Activated CD8-positive, alpha-beta T cell treated with anti-CD3 and anti-CD28 coated beads, Interleukin-2, amount 10 ng/mL, durations not matched to agents 7 days and 5 days (primary cell): ENCODE results near the gene INPP5B. TPM values are rescaled to one million over a fixed set of nuclear protein-coding genes. Genes with fewer than 3 reads are reported as not detected.

ENCODE experiments used
- ATAC-seq: fragments of 150-1000 bp; cut with Tn5 transposase; one replicate; pipeline ENCODE4 v1.10.0; 2021; ENCODE audit warnings: moderate library complexity
- CTCF ChIA-PET: fragments of 350-600 bp; sonication (Branson Sonifier 250); formaldehyde crosslinking; loops from one replicate; lab custom pipeline; 2021; ENCODE audit warnings: antibody characterized with exemption; lab: Charles Lee
- POLR2A ChIA-PET: fragments of 350-600 bp; sonication (Branson Sonifier 250); formaldehyde crosslinking; loops from one replicate; lab custom pipeline; 2021; ENCODE audit warnings: antibody characterized with exemption; lab: Charles Lee
- DNase-seq: peaks from one replicate; pipeline ENCODE4 v3.0.0-alpha.2; 2020
- H3K27ac Mint-ChIP-seq: one replicate; pipeline ENCODE4 v1.8.0; 2021; ENCODE audit warnings: mild to moderate bottlenecking, mixed read lengths
- H3K27me3 Mint-ChIP-seq: one replicate; pipeline ENCODE4 v1.8.0; 2021; ENCODE audit warnings: low read depth, mixed read lengths
- H3K36me3 Mint-ChIP-seq: one replicate; pipeline ENCODE4 v1.8.0; 2021; ENCODE audit warnings: low read depth, mixed read lengths
- H3K4me1 Mint-ChIP-seq: one replicate; pipeline ENCODE4 v1.8.0; 2021; ENCODE audit warnings: low read depth, mixed read lengths
- H3K4me3 Mint-ChIP-seq: one replicate; pipeline ENCODE4 v1.8.0; 2021; ENCODE audit warnings: mild to moderate bottlenecking, mixed read lengths
- H3K9me3 Mint-ChIP-seq: one replicate; pipeline ENCODE4 v1.8.0; 2022; ENCODE audit warnings: mixed read lengths; ENCODE audit not compliant: insufficient read depth
- total RNA-seq, 2 experiments: library from RNA; stranded (reverse); gene quantifications; one replicate each; pipeline ENCODE4 v1.2.3, GENCODE V29; 2021

Gene INPP5B
- total RNA-seq, 2 experiments from 2014 or later, result 40.2 to 41.1 TPM

DNA sequence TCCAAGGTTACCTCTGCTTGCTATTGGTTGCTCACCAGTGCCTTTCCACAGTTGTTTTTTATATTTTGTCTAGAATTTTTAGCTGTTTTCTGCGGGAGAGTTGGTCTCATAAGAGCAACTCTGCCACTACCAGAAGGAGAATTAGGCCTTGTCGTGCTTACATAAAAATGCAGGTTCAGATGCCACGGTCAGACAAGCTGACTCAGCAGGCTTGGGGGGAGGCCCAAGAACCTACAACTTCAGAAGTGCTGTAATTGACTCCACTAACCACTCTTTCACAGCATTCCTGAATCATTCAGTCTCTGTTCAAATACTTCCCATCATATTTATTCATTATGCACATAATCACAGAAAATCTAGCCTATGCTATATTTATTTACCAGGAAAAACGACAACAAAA is 115.7 kb downstream of the INPP5B start:
- DNase-seq (no peak), ATAC-seq (no peak)
- CTCF ChIA-PET, result interaction anchor here (0.8 to 1.9 kb wide), 4 partner anchors 14 to 228 kb away, joined by 3 to 6 read pairs (median 4); partner anchors contain the start of gene MTF1
- H3K4me1 Mint-ChIP-seq, result no peaks in the 10 kb centered on the region
- no peaks in the 10 kb centered on the region for H3K27me3 Mint-ChIP-seq
- H3K36me3 Mint-ChIP-seq, result peaks cover 51% of the 10 kb centered on the region
- no peaks in the 10 kb centered on the region for H3K9me3 Mint-ChIP-seq
- POLR2A ChIA-PET, result no interaction called here
- H3K4me3 Mint-ChIP-seq, result no peak overlapping the region
- H3K27ac Mint-ChIP-seq, result no peak overlapping the region

GRCh38 chr1:37828410-37829074 is 118.3 kb downstream of the INPP5B start:
- Mint-ChIP-seq H3K36me3 (peaks cover 35% of the 10 kb centered on the region), H3K4me3 (no peak overlapping the region), H3K9me3 (no peaks in the 10 kb centered on the region), H3K4me1 (no peaks in the 10 kb centered on the region), H3K27ac (no peak overlapping the region), H3K27me3 (no peaks in the 10 kb centered on the region)
- DNase-seq (no peak), ATAC-seq (no peak)
- CTCF ChIA-PET, result interaction anchor here (1.4 kb wide), 1 partner anchor 31 kb away, joined by 4 read pairs; the partner anchor contains the start of gene MTF1
- POLR2A ChIA-PET, result no interaction called here

DNA sequence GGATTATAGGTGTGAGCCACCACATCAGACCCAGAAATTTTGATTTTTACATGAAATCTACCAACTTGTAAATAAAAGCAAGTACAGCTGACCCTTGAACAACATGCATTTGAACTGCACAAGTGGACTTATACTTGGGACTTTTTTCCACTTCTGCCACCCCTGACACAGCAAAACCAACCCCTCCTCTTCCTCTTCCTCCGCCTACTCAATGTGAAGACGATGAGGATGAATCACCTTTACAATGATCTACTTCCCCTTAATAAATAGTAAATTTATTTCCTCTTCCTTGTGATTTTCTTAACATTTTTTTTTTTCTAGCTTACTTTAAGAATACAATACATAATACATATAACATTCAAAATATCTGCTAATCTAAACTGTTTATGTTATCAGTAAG is 121.3 kb downstream of the INPP5B start:
- Mint-ChIP-seq H3K4me1 (no peaks in the 10 kb centered on the region), H3K27ac (no peak overlapping the region), H3K4me3 (no peak overlapping the region), H3K36me3 (peaks cover 41% of the 10 kb centered on the region), H3K9me3 (no peaks in the 10 kb centered on the region), H3K27me3 (no peaks in the 10 kb centered on the region)
- ATAC-seq, result no peak
- CTCF ChIA-PET, result interaction anchor here (0.7 to 2.0 kb wide), 3 partner anchors 8 to 26 kb away, joined by 3 to 5 read pairs (median 4); no protein-coding TSS in a partner anchor
- POLR2A ChIA-PET, result interaction anchor here (2.5 kb wide), 1 partner anchor 34 kb away, joined by 8 read pairs; the partner anchor contains the start of gene MTF1
- no peak for DNase-seq

GRCh38 chr1:37824001-37824400 is 122.9 kb downstream of the INPP5B start:
- DNase-seq (no peak), ATAC-seq (no peak)
- H3K9me3 Mint-ChIP-seq, result no peaks in the 10 kb centered on the region
- no peak overlapping the region for H3K4me3 Mint-ChIP-seq
- H3K4me1 Mint-ChIP-seq, result no peaks in the 10 kb centered on the region
- no peak overlapping the region for H3K27ac Mint-ChIP-seq
- CTCF ChIA-PET, result interaction anchor here (0.7 kb wide), 1 partner anchor 22 kb away, joined by 3 read pairs; no protein-coding TSS in a partner anchor
- H3K27me3 Mint-ChIP-seq, result no peaks in the 10 kb centered on the region
- POLR2A ChIA-PET, result no interaction called here
- H3K36me3 Mint-ChIP-seq, result peaks cover 41% of the 10 kb centered on the region

DNA sequence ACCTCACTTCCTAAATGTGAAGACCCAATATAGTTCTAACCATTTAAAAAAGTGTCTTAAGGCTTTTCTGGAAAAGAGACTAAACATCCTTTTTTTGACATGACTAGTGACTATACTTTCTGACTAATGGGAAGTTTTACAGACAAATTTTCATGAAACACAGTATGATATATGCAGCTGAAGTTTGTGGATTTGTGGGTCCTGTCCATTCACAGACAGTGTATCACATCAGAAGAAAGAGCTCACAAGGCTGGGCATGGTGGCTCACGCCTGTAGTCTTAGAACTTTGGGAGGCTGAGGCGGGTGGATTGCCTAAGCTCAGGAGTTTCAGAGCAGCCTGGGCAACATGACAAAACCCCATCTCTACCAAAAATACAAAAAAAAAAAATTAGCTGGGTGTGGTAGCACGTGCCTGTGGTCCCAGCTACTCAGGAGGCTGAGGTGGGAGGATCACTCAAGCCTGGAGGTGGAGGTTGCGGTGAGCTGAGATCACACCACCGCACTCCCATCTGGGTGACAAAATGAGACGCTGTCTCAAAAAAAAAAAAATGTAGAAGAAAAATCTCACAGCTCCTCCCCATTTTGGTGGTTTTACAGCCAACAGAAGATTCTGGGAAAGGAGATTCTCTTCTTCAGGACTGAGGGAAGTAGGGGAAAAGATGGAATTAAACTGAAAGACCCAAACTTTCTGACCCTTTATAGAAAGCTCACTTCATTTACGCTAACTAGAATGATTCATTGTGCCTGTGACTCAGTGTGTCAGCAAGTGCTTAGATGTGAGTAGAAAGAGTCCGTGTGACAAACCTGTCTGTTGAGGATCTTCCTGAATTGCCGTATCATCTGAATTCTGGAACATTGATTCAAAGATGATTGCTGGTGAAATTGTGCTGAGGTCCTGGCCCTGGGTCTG is 123.7 kb downstream of the INPP5B start:
- Mint-ChIP-seq H3K9me3 (no peaks in the 10 kb centered on the region), H3K36me3 (peaks cover 37% of the 10 kb centered on the region), H3K4me3 (no peak overlapping the region), H3K4me1 (no peaks in the 10 kb centered on the region), H3K27me3 (no peaks in the 10 kb centered on the region), H3K27ac (peak overlapping the region; percentile 22)
- ChIA-PET POLR2A (interaction anchor here (0.6 to 1.6 kb wide), 2 partner anchors 15 to 123 kb away, joined by 4 read pairs; partner anchors contain the start of genes C1orf122, INPP5B and YRDC), CTCF (interaction anchor here (0.7 to 2.0 kb wide), 3 partner anchors 15 to 36 kb away, joined by 3 to 8 read pairs (median 3); partner anchors contain the start of genes MTF1 and YRDC)
- ATAC-seq (no peak), DNase-seq (no peak)

DNA sequence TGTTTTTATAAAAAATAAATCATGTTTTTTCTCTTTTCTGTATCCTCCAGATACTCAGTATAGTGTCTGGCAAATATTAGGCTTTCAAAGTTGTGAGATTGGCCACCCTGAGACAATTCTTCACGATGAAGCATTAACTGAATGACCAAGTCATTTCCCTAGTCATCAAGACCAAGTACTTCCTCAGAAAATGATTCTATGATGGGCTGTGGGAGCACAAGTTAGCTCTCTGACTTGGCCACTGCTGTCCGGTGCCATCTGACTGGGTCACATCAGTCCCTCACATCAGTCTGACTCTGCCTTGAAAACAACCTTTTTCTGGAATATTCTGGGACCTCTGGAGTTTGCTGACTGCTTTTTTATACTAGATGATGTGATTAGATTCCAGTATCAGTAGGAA is 125.4 kb downstream of the INPP5B start:
- DNase-seq, result no peak
- Mint-ChIP-seq H3K9me3 (no peaks in the 10 kb centered on the region), H3K36me3 (peaks cover 31% of the 10 kb centered on the region), H3K27me3 (no peaks in the 10 kb centered on the region), H3K4me3 (no peak overlapping the region), H3K27ac (no peak overlapping the region), H3K4me1 (no peaks in the 10 kb centered on the region)
- ChIA-PET CTCF (interaction anchor here (1.8 to 2.0 kb wide), 2 partner anchors 38 kb away, joined by 8 read pairs; partner anchors contain the start of gene MTF1), POLR2A (no interaction called here)
- ATAC-seq, result no peak

DNA sequence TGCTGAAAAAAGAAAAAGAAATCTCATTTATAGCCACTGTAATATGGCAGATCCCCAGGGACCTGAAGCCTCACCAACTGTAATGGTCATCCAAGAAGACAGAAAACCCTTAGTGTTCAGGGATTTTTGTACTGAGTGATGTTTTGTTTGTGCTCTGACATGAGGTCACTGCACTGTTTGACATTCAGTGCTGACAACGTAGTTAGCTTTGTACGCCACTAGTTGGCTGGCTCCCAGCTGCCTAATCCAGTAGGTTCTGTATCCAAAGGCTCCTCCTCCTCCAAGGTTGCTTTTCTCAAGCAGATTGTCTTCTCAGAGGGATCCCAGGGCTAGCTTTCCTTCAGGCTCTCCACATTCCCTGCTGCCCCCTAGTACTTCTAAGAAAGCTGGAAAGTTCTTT is 129.4 kb downstream of the INPP5B start:
- no peaks in the 10 kb centered on the region for H3K4me1 Mint-ChIP-seq
- no peaks in the 10 kb centered on the region for H3K27me3 Mint-ChIP-seq
- no peak overlapping the region for H3K4me3 Mint-ChIP-seq
- no peak for ATAC-seq
- H3K27ac Mint-ChIP-seq, result no peak overlapping the region
- no peak for DNase-seq
- ChIA-PET POLR2A (interaction anchor here (2.4 kb wide), 1 partner anchor 10 kb away, joined by 10 read pairs; the partner anchor contains the start of genes C1orf122 and YRDC), CTCF (interaction anchor here (1.4 to 7.8 kb wide), 4 partner anchors 8 to 42 kb away, joined by 3 to 46 read pairs (median 4); partner anchors contain the start of gene MTF1)
- no peaks in the 10 kb centered on the region for H3K9me3 Mint-ChIP-seq
- peaks cover 38% of the 10 kb centered on the region for H3K36me3 Mint-ChIP-seq

DNA sequence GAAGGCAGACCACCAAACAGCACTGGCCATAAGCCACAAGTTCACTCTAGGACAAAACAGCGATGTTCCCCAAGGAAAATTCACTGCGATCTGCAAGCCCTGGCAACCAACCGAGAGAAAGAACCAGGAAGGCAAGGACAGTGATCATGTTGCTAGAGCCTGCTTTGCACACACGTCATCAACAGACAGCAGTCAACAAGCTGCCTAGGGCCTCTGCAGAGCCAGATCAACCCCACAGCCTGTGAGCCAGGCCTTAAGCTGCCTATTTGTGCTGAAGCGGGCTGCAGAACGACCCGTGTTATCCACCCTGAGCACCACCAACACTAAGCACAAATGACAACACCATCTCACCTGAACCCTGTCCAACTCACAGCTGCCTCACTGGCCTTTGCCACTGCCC is 132.6 kb downstream of the INPP5B start:
- Mint-ChIP-seq H3K4me3 (no peak overlapping the region), H3K27me3 (no peaks in the 10 kb centered on the region), H3K9me3 (no peaks in the 10 kb centered on the region), H3K27ac (peak overlapping the region; percentile 34), H3K36me3 (peaks cover 19% of the 10 kb centered on the region), H3K4me1 (peaks cover 7% of the 10 kb centered on the region)
- DNase-seq, result no peak
- no peak for ATAC-seq
- POLR2A ChIA-PET, result no interaction called here
- CTCF ChIA-PET, result interaction anchor here (7.8 kb wide), 1 partner anchor 46 kb away, joined by 46 read pairs; the partner anchor contains the start of gene MTF1

- ATAC-seq, result no peak
- H3K9me3 Mint-ChIP-seq, result no peaks in the 10 kb centered on the region
- ChIA-PET POLR2A (no interaction called here), CTCF (interaction anchor here (7.8 kb wide), 1 partner anchor 46 kb away, joined by 46 read pairs; the partner anchor contains the start of gene MTF1)
- H3K36me3 Mint-ChIP-seq, result peaks cover 22% of the 10 kb centered on the region
- no peaks in the 10 kb centered on the region for H3K27me3 Mint-ChIP-seq
- H3K27ac Mint-ChIP-seq, result no peak overlapping the region
- DNase-seq, result no peak
- peaks cover 13% of the 10 kb centered on the region for H3K4me1 Mint-ChIP-seq
- H3K4me3 Mint-ChIP-seq, result no peak overlapping the region
Measured at GRCh38 chr1:37813529-37814145, 133.2 kb downstream of the INPP5B start.

- Mint-ChIP-seq H3K9me3 (no peaks in the 10 kb centered on the region), H3K4me3 (no peak overlapping the region), H3K27me3 (no peaks in the 10 kb centered on the region), H3K36me3 (peaks cover 28% of the 10 kb centered on the region), H3K27ac (no peak overlapping the region), H3K4me1 (peaks cover 25% of the 10 kb centered on the region)
- CTCF ChIA-PET, result interaction anchor here (0.9 to 7.8 kb wide), 3 partner anchors 28 to 63 kb away, joined by 3 to 46 read pairs (median 4); partner anchors contain the start of gene MTF1
- POLR2A ChIA-PET, result no interaction called here
- ATAC-seq, result no peak
- peak; percentile 71 for DNase-seq
Measured at GRCh38 chr1:37811027-37811655, 135.7 kb downstream of the INPP5B start.
